Right cardiac atrium (tissue), 5 donors: ENCODE data around the gene TCF20. TPM values are rescaled to one million over a fixed set of nuclear protein-coding genes. Genes with fewer than 3 reads are reported as not detected.
A peak's percentile ranks its signal among the peaks of the same experiment; 100 is the strongest.

Experiments
- ATAC-seq, 2 donors: fragments of 200-7000 bp; cut with Tn5 transposase; one replicate each; pipeline versions ENCODE4 v1.8.0 to v1.9.1; 2020; ENCODE audit warnings: moderate library complexity in 2 of 2, mild to moderate bottlenecking in 1 of 2
- DNase-seq, 3 donors: peaks; one replicate each; pipeline ENCODE4 v3.0.0-alpha.2; 2020
- H3K27ac ChIP-seq: one replicate; pipeline ENCODE4 v1.5.1; 2013; ENCODE audit warnings: mild to moderate bottlenecking, low read length, control low read depth, moderate library complexity
- H3K27me3 ChIP-seq: one replicate; pipeline ENCODE4 v1.6.1; 2013; ENCODE audit not compliant: control insufficient read depth, insufficient read depth
- H3K4me1 ChIP-seq: one replicate; pipeline ENCODE4 v1.6.1; 2013; ENCODE audit warnings: low read length; ENCODE audit not compliant: control insufficient read depth, insufficient read depth
- H3K4me3 ChIP-seq: one replicate; pipeline ENCODE4 v1.5.1; 2013; ENCODE audit warnings: low read length, control low read depth
- H3K9me3 ChIP-seq: one replicate; pipeline ENCODE4 v1.6.1; 2013; ENCODE audit warnings: low read length; ENCODE audit not compliant: control insufficient read depth
- WGBS: extraction: QIAGEN DNeasy Blood & Tissue Kit; methylation state at CpG from one replicate; pipeline ENCODE4 v1.1.7; 2013; 5-methylcytosine and 5-hydroxymethylcytosine counted together
- intact Hi-C, 4 donors: fragments of 100-400 bp; cut with DNase I; formaldehyde crosslinking; loops; one replicate each; pipeline versions ENCODE4 v1.11.0 to v1.14.0; 2022 to 2023
- long read RNA-seq, 4 donors: library from polyadenylated mRNA; unstranded; transcript quantifications; one replicate each; pipeline ENCODE4 v2.0.0, GENCODE V29; 2020 to 2021
- polyA plus RNA-seq: library from polyadenylated mRNA; stranded (reverse); fragments of 200-250 nt; gene quantifications from one replicate; pipeline ENCODE4 v1.2.3, GENCODE V29; 2013
- total RNA-seq, 4 donors: library from RNA; stranded (reverse); fragmentation: NEBNext Ultra II Directional; extraction: Animal tissue kit (Norgen Biotek cat#: 25700); gene quantifications; one replicate each; pipeline ENCODE4 v1.2.1, GENCODE V29; 2021
- donor health status: healthy with polysubstance abuse.
- donor health status: DM: no; HTN: yes; CAD: no.
- donor health status: DM: no; HTN: no; CAD: no.
- donor health status: DM: no; HTN: yes; CAD: no; lungs with severe emphysema.
- donor health status: DM: yes; HTN: yes; CAD: no.

TCF20 gene
- 10 to 100 TPM; 16.3 to 19.6 (median 17.9) TPM for total RNA-seq
- 6.5 TPM for polyA plus RNA-seq
- long read RNA-seq, donor 1, full-length matches to known transcripts: 4 of 10 reads
- long read RNA-seq, donor 1, partial matches to known transcripts: 2 of 10 reads
- long read RNA-seq, donor 1, other reads (novel, unspliced or antisense): 4 of 10 reads
- long read RNA-seq, donor 2, full-length matches to known transcripts: 3 of 3 reads
- long read RNA-seq, donor 2, partial matches to known transcripts: 0 of 3 reads
- long read RNA-seq, donor 2, other reads (novel, unspliced or antisense): 0 of 3 reads
- long read RNA-seq, donor 3, partial matches to known transcripts: 0 of 4 reads
- long read RNA-seq, donor 3, other reads (novel, unspliced or antisense): 4 of 4 reads
- long read RNA-seq, donor 4, full-length matches to known transcripts: 1 of 1 reads
- long read RNA-seq, donor 4, partial matches to known transcripts: 0 of 1 reads
- long read RNA-seq, donor 4, other reads (novel, unspliced or antisense): 0 of 1 reads

GRCh38 chr22:42270510-42271190, at the start of gene TCF20:
Gene TCF20 (minus strand): TSS chr22:42270653. CDS start chr22:42215305, 55,348 bp downstream.
- peak within 1 kb of the TSS; percentile 100 for H3K4me3 ChIP-seq
- H3K9me3 ChIP-seq: no peaks in the 10 kb centered on the region
- H3K27ac ChIP-seq: peak within 1 kb of the TSS; percentile 71
- DNase-seq (peak; percentile 82 to 93 (median 91)), ATAC-seq (peak; percentile 68 to 79)
- no peaks in the 10 kb centered on the region for H3K27me3 ChIP-seq
- H3K4me1 ChIP-seq: no peaks in the 10 kb centered on the region
- intact Hi-C loops: no loop called here
- WGBS: 6% methylated on average over 91 of the region's 91 CpGs

GRCh38 chr22:42319386-42319785, 48.9 kb upstream of the TCF20 start:
- Histone ChIP-seq H3K27me3 (no peaks in the 10 kb centered on the region), H3K9me3 (no peaks in the 10 kb centered on the region), H3K4me3 (no peak overlapping the region), H3K4me1 (no peaks in the 10 kb centered on the region), H3K27ac (no peak overlapping the region)
- 85% methylated on average over 6 of the region's 6 CpGs for WGBS
- ATAC-seq (no peak), DNase-seq (no peak)
- intact Hi-C loops: no loop called here

DNA sequence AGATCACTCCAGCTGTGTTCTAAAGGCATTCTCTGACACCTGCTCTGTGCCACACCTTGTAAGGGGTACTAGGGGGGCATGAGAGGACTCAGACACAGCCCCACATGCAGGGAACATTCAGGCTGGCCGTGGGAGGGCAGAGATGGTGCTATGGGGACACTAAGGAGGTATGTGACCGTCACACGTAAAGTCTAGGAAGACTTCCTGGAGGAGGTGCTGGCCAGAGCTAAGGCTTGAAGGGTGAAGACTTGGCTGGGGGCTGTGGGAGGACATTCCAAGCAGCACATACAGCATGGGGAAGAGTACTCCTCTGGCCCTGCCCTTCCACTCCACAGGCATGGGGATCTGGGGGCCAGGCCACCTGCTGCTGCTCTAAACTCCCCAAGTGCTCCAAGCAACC, 48.5 kb upstream of the TCF20 start:
- H3K27ac ChIP-seq: no peak overlapping the region
- ATAC-seq: no peak
- intact Hi-C loops: no loop called here
- H3K4me1 ChIP-seq: no peaks in the 10 kb centered on the region
- H3K9me3 ChIP-seq: no peaks in the 10 kb centered on the region
- H3K27me3 ChIP-seq: no peaks in the 10 kb centered on the region
- no peak for DNase-seq
- WGBS: 84% methylated on average over 3 of the region's 3 CpGs
- H3K4me3 ChIP-seq: no peak overlapping the region

- no peak overlapping the region for H3K4me3 ChIP-seq
- intact Hi-C loops: no loop called here
- DNase-seq: no peak
Measured at GRCh38 chr22:42317691-42318547, 47.5 kb upstream of the TCF20 start.

DNA sequence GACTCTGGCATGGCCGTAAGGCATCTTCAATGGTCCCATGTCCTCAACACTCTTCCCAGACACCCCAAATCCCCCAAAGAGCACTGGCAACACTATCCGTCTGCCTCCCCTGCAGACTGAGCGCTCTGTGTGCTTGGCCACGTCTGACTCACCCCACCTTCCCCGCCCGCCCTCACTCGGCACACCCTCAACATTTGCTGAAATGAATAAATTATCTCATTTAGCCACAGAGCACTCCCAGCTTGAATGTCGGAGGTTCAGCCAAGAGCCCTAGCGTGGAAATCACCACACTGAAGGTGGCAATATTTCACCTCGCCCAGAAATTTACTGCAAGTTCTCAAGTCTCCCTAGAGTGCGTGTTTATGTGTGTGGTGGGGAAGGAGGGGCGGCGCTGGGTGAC, 46.6 kb upstream of the TCF20 start:
- peak in 2 of 3 donors; percentile 56 to 83 for DNase-seq
- no peak overlapping the region for H3K4me3 ChIP-seq
- intact Hi-C loops: no loop called here
- no peaks in the 10 kb centered on the region for H3K27me3 ChIP-seq
- 57% methylated on average over 13 of the region's 13 CpGs for WGBS
- no peaks in the 10 kb centered on the region for H3K4me1 ChIP-seq
- peak; percentile 59 to 62 for ATAC-seq
- no peaks in the 10 kb centered on the region for H3K9me3 ChIP-seq
- H3K27ac ChIP-seq: no peak overlapping the region

More at GRCh38 chr22:42317691-42318547, 47.5 kb upstream of the TCF20 start:
- no peaks in the 10 kb centered on the region for H3K27me3 ChIP-seq
- WGBS: 75% methylated on average over 25 of the region's 25 CpGs
- H3K27ac ChIP-seq: no peak overlapping the region
- no peak for ATAC-seq
- H3K9me3 ChIP-seq: no peaks in the 10 kb centered on the region
- H3K4me1 ChIP-seq: no peaks in the 10 kb centered on the region

GRCh38 chr22:42315392-42315756, 44.9 kb upstream of the TCF20 start:
- Histone ChIP-seq H3K4me3 (no peak overlapping the region), H3K27ac (no peak overlapping the region), H3K4me1 (no peaks in the 10 kb centered on the region), H3K9me3 (no peaks in the 10 kb centered on the region), H3K27me3 (no peaks in the 10 kb centered on the region)
- ATAC-seq (no peak), DNase-seq (no peak)
- intact Hi-C loops: no loop called here

DNA sequence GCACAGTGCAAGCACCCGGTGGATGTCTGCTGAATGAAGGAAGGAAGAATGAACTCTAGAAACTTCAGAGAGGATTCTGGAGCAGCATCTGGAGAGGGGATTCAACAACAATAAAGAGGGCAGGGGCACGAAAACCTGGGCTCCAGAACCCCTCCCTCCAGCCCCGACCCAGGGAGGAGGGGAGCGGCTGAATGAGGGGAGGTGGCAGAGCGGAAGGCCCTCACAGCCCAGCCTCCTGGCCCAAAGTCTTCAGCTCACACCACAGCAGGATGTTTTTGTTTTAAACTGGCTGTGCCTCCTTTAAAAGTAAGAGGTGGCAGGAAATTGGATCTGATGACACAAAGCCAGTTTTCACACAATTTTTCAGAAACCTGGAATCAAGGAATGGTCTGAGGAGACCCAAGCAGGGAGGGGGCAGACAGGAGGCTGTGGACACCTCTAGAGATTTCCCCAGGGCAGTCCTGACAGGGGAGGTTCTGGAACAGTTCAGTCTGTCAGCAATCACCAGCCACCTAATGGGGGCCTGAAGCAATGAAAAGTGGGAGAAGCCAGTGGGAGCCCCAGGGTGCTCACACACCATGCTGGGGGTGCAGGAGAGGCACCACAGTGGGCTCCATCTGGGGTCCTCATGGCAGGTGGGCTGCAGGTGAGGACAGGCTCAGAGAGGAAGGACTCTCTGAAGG, 44.4 kb upstream of the TCF20 start:
- Histone ChIP-seq H3K27me3 (no peaks in the 10 kb centered on the region), H3K9me3 (no peaks in the 10 kb centered on the region), H3K4me3 (no peak overlapping the region), H3K4me1 (no peaks in the 10 kb centered on the region), H3K27ac (no peak overlapping the region)
- ATAC-seq (no peak), DNase-seq (no peak)
- WGBS: 44% methylated on average over 5 of the region's 5 CpGs
- intact Hi-C loops: no loop called here

GRCh38 chr22:42313804-42314581, 43.5 kb upstream of the TCF20 start:
- WGBS: 42% methylated on average over 33 of the region's 33 CpGs
- Histone ChIP-seq H3K27ac (no peak overlapping the region), H3K9me3 (no peaks in the 10 kb centered on the region), H3K27me3 (no peaks in the 10 kb centered on the region), H3K4me3 (no peak overlapping the region), H3K4me1 (no peaks in the 10 kb centered on the region)
- peak; percentile 15 to 22 for ATAC-seq
- intact Hi-C loops: no loop called here
- no peak for DNase-seq

GRCh38 chr22:42313204-42313603, 42.8 kb upstream of the TCF20 start:
- Histone ChIP-seq H3K9me3 (no peaks in the 10 kb centered on the region), H3K27me3 (no peaks in the 10 kb centered on the region), H3K4me1 (no peaks in the 10 kb centered on the region), H3K4me3 (no peak overlapping the region), H3K27ac (no peak overlapping the region)
- 78% methylated on average over 7 of the region's 7 CpGs for WGBS
- no peak for DNase-seq
- no peak for ATAC-seq
- intact Hi-C loops: no loop called here
